ENCODE measurements around the gene SH3BGR.

The SH3BGR gene

DNA sequence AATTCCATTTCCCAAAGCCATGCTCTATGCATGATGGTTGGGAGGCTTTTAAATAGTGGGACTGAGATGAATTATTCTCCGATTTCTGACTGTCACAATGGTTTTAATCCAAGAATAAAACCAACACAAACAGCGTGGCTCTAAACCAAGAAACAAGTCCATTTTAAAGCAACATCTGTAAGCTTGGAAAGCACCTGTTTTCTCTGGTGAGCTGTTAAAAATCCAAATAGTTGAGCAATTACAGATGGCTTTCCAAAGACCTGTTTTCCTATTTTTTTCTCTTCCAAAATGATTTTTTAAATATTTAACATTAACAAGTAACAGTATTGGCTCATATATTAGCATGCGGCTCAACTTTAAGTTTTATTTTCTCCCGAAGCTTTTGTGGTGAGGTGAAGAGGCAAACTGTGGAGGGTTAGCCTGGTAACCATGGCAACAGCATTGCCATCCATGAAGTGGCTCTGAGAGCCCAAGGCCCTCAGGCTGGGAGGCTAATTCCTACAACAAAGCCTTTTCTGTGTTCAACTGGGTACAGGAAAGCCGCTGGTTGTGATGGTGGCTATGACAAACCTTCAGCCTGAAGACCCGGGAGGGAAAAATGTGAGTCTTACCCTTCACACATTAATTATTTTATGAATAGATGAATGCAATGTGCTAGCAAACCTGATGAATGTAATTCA, 104.3 kb downstream of the SH3BGR start:
- no peak for DNase-seq

DNA sequence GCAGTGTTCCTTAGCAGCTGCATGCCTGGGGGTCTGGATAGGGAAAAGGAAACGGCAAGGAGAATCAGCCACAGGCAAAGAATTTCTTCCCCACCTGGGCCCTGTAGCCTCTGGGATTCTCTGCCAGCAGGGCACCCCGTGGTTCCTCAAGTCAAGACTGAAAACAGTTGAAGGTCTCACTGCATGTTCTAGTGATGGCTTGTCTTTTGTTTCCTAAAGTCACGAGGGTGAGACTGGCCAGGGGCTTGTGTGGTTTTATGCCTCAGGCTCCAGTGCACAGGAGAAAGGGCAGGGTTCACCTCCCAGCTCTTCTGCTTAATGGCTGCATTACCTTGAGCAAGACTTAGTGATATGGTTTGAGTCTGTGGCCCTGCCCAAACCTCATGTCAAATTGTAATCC, 107.7 kb downstream of the SH3BGR start:
- DNase-seq: no peak

DNA sequence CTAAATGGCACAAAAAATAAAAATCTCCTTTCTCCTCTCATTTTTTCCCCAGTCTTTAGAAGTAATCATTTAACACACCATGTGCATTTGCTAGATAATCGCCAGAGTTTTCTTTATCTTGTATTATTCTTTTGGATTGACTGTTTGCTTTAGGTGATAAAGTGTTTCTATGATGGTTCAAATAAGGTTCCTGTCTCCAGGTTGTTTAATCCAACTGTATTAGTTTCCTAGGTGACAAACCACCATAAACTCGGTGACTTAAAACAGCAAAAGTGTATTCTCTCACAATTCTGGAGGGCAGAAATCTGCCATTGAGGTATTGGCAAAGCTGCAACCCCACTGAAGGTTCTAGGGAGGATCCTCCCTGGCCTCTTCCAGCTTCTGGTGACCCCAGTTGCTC, 109.4 kb downstream of the SH3BGR start:
- DNase-seq: no peak

- no peak for DNase-seq
Measured at GRCh38 chr21:39562791-39563770, 111.3 kb downstream of the SH3BGR start.

GRCh38 chr21:39564200-39564599, 112.4 kb downstream of the SH3BGR start:
- DNase-seq: no peak
